NCI-H1417 (cell line): ENCODE measurements around the gene TJP3.

Source experiments
- DNase-seq, 3 experiments: peaks; one replicate each; lab custom pipeline; 2025; lab: John Stamatoyannopoulos, UW

Gene TJP3

DNA sequence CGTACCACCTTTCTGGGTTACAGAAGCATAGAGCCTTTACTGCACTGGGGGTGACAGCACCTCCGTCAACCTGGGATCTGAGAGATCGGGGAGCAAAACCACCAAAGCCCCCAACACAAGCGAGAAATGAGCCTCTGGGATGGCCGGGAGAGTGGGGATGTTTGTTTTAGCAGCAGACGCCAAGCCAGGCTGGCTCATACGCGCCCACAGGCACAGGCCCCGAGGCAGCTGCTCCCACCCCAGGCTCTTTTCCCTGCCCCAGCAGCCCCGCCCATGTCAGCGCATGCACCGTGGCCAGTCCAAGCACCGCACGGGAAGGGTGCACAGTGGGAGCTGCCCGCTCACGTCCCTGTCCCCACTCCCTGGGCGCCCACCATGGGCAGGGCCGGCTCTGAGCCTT is 16.5 kb upstream of the TJP3 start:
- no peak for DNase-seq

DNA sequence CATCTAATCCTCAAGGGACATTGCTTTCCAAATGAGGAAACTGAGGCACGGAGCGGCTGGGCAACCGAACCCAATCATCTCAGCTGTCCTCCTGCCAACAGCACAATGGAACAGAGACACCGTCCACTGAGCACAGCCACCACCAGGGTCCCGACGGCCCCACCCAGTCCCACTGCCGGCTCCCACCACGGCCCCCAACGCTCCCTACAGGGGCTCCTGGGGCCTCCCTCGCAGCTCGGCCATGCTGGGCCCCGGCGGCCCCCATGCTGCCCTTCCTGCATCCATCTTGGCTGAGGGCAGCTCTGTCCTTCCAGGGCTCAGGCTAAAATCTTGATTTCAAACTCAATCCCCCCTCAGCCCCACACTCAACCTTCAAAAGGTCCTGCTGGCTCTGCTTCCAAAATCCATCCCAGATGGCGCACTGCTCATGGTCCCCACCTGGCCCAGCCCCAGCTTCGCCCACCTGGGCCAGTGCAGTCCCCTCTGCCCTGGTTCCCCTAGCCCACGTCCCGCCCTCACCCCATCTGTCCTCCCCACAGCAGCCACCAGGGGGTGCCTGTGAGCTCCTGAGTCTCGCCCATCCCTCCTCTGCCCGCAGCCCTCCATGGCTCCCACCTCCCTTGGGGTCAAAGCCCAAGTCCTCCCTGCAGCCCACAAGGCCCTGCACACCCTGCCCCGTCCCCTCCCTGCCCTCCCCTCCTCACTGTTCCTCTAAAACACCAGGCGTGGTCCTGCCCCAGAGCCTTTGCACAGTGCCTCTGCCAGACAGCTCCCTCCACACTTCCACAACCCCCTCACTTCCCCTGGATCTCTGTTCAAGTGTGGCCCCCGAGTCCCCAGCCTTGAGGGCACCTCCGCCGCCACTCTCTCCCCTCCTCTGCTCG is 15.8 kb upstream of the TJP3 start:
- DNase-seq, result no peak

DNA sequence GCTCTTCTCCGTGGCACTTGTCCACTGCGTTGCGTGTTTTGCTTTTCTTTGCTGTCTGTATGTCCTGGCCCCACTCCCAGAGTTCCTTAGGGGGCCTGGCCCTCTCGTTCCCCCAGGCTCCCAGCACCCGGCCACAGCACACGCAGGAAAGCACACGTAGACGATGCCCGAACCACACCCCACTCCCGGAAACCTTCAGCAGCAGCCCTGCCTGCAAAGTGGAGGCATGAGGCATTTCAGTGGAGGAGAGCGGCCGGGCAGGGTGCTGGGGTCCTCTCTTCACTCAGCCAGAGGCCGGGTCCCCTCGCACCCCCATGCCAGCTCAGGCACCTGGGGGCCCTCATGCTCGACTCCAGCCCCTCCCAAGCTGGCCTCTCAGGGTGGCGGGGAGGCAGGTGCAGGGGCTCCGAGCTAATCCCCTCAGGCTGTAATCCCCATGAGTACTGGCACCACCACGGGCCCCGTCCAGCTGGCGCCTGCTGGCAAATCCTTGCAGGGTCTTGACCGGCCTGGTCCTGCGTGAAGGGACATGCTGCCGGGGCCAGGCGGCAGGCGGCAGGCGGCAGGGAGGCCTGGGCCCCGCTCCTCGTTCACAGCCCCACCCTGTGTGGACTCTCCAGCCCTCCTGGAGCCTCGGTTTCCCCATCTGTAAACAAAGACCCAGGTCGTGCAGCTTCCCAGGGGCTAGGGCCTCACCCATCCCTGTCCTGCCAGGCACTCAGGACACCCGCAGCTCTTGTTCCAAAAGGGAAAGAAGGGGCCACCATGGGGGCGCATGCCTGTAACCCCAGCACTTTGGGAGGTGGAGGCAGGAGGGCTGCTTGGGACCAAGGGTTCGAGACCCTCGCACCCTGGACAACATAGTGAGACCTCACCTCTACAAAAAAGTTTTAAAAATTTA is 14.9 kb upstream of the TJP3 start:
- DNase-seq, result peak in 1 of 3 experiments; percentile 25

DNA sequence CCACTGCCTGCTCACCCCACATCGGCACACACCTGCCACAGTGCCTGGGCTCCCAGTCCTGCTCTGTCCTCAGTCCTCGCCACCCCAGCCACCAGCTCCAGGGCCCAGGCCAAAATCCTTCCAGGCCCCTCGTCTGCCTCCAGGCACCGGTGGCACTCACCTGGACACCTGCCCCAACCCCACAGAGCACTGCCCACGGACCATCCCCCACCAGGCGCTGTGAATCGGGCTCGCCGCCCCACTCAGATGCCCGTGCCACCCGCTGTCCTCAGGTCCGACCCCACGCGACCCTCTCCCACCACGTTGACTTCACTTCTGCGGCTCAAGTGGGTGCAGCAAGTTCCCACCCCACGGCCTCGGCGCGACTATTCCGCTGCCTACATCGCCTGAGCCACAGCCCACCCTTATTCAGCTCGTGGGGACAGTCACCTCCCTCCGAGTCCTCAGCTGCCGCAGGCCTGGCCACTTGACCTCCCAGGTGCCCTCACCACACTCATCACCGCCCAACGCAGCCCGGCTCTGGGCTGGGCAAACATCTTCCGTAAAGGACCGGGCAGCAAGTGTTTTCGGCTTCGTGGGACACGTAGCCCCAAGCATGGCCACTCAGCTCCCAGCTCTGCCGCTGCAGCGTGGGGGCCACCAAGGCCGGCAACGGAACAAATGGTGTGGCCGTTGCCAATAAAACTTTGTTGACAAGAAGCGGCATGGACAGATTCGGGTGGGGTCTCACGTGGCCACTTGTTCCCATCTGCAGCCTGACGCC is 13.6 kb upstream of the TJP3 start:
- no peak for DNase-seq

DNA sequence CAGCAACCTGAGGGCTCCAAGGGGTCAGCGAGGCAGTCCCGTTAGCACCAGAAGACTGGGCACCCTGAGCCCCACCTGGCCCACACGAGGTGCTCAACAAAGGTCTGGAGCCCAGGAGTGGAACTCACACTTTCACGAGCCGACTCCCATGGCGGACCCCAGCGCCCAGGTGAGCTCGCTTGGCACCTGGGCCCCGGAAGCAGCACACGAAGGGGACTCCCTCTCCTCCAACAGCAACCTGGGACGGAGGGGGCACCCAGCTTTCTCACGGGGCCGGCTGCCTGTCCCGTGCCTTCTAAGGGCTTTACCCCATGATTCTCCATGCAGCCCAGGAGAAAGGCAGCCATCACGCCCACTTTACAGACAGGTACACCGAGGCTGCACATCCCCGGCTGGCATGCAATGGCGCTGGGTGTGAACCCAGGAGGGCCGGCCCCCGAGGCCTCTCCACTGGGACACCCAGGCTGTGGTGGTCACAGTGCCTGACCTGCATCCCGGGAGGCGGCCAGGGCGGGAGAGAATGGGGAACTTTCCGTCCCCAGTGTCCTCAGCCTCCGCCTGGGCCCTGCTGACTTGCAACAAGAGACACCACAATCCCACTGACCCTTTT is 13.0 kb upstream of the TJP3 start:
- DNase-seq, result no peak

DNA sequence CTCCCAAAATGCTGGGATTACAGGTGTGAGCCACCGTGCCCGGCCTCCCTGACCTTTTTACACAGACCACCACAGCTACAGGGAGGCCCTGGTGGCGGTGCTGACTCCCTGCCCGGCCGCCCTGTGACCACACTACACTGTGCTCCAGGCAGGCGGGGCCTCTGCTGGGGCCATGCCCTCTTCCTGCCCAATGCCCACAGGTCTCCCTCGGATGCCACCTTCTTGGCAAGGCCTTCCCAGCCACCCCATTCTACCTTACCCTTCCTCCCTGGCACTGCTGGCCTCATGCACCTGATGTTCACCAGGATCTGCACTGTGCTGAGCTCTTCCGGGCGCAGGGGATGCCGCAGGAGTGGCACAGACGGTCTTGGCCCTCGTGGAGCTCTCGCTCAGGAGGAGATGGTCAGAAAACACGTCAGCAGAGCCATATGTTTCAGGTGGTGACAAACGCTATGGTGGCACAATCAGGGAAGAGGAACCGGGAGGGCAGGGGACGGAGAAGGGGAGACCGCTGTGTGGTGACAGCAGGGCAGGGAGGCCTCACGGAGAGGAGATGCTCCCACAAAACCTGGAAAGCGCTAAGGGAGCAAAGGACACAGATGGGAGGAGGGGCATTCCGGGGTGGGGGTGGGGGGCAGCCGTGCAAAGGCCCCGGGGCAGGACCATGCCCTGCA is 12.1 kb upstream of the TJP3 start:
- DNase-seq, result no peak

DNA sequence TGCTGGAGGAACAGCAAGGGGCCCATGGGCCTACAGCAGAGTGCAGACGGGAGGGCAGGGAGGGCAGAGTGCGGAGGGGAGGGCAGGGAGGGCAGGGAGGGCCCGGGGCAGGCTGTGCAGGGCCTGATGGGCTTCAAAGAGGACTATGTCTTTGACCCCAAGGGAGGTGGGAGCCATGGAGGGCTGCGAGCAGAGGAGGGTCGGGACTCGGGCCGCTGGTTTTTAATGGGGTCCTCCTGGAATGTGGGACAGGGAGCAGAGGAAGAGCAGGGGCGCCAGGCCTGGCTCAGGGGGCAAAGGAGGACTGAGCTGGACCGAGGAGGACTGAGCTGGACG is 11.6 kb upstream of the TJP3 start:
- no peak for DNase-seq

DNA sequence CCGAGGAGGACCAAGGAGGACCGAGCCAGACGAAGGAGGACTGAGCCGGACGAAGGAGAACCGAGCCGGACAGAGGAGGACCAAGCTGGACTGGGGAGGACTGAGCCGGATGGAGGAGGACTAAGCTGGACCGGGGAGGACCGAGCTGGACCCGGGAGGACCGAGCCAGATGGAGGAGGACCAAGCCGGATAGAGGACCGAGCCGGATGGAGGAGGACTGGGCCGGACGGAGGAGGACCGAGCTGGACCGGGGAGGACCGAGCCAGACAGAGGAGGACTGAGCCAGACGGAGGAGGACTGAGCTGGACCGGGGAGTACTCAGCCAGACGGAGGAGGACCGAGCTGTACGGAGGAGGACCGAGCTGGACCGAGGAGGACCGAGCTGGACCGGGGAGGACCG is 11.1 kb upstream of the TJP3 start:
- DNase-seq, result no peak

DNA sequence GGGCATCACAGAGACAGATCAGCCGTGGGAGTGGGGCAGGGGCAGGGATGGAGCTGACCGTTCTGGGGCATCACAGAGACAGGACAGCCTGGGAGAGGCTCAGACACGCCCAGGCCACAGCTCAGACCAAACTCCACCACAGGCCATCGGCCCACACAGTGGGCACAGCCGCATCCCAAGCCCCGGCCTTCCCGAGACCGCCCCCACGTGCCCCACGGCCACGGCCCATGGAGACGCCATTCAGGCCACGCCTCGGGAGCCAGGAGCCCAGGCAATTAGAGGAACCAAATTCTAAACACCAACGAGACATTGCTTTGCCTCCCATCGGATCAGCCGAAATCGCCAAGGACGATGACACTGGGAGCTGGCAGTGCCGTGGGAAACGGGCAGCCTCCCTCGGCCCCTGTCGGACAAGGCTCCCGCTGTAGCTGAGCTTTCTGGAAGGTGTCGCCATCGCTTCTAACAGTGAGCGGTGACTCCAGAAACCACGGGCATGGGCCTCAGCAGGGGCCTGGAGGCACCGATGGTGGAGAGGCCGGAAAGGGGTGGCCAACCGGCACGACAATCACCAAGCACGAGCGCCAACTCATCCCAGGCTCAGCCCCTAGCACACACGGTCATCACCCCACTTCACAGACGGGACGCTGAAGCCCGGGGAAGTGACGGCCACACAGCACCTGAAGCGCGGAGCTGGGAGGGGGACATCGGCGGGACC is 10.4 kb upstream of the TJP3 start:
- no peak for DNase-seq

DNA sequence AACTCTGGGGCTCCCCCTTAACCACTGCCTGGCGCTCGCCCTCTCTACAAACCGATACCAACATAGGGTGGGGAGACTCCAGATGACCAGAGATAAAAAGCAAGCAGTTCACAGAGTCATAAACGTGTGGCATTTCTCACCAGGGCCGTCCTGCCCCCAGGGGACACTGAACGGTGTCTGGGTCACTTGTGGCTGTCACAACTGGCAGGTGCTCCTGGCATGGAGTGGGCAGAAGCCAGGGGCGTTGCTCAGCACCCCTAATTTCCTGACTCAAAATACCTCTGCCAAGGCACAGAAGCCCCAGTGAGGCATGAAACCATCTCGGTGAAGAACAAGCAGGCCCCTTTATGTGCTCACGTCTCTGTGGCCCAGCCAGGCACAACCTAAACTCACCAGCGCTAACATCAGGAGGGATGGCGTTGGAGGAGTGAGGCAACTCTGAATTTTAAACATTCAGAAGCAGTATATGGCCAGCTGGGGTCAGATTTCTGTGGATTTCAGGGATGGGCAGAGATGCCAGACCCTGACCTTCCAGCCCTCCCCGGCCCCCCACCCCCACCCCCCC is 9.7 kb upstream of the TJP3 start:
- DNase-seq, result no peak

DNA sequence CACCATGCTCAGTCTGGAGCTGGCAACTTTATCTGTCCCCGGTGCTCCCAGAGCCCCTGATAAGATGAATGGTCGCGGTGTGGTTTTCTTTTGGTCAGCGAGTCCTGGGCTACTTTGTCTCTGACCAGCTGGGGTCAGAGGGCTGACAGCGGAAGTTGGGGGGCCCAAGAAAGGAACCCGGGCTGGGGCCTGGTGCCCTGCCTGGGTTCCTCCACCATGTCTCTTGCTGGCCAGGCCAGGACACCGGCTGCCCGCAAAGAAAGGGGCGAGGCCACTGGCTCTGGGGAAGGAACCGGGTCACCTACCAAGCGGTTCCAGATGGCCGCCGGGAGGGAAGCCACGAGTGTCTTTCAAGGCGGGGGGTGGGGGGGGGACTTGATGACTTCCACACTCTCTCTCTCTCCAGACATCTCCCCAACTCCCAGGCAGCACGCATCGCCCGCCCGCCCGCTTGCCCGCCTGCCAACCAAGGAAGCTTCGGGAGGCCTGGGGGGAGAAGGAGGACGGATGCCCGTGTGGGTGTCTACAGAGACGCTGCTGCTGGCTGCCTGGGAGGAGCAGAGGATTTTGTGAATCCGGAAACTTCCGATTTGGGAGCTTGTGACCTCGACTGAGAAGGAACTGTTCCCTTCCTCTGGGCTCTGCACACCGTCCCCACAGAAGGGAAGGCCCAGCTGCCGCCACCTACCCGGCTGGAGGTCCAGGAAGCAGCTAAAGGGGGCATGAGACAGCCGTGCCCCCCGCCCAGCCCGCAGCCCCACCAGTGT is 9.0 kb upstream of the TJP3 start:
- DNase-seq, result peak in 2 of 3 experiments; percentile 39 to 46

DNA sequence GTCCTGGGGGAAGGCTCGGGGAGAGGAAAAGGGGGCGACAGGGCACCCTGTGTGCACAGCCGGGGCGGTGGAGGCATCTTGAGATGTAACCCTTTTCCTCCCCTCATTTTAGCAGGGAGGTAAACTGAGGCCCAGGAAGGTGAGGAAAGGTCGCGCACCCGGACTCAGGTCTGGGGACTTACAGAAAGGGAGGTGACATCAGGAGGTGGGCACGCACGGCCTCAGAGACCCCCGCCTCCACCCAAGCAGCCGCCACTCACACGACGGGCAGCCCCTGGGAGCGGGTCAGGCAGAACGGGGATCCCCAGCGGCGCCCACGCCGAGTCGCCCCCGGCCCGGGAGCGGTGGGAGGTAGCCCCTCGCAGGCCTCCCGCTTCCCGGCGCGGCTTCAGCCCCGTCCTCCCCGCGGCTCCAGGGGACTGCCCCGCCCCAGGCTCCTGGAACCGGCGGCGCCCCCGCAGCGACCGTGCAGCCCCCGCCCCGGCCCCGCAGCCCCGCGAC is 8.4 kb upstream of the TJP3 start:
- peak in 1 of 3 experiments; percentile 46 for DNase-seq

DNA sequence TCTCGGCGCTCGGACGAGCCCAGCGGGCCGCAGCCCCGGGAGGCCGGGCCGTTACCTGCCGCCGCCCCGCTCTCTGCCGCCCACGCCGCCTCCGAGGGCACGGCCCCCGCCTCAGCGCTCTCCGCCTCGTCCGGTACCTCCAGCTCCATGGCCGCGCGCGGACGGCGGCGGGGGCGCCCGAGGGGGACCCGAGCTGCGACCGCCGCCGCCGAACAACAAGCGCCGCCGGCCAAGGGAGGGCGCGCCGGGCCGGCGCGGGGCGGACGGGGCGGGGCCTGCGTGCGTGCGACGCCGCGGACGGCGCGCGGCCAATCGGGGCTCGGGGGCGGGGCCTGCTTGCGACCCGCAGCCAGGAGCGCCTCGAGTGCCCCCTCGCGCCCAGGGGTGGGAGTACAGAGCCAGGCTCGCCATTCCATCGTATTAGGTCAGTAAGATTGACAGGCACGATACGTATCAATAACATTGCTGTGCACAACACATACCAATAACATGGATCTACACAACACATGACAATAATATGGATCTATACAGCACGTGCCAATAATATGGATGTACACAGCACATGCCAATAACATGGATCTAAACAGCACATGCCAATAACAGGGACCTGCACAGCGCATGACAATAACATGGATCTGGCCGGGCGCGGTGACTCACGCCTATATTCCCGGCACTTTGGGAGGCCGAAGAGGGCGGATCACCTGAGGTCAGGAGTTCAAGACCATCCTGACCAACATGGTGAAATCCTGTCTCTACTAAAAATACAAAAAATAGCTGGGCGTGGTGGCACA is 7.7 kb upstream of the TJP3 start, which contains the start of gene PIP5K1C:
PIP5K1C (minus strand) TSS at position 227 of the 791 bp plus-strand sequence; CDS start at position 149, 78 bp downstream.
- peak; percentile 88 to 93 (median 92) for DNase-seq

DNA sequence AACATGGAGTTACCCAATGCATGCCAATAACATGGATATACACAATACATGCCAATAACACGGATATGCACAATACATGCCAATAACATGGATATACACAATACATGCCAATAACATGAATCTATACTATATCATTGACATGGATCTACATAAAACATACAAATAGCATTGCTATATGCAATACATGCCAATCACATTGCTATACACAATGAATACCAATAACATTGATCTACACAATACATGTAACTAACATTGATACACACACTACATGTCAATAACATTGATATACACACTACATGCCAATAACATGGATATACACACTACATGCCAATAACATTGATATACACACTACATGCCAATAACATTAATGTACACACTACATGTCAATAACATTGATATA is 7.0 kb upstream of the TJP3 start:
- DNase-seq, result no peak

DNA sequence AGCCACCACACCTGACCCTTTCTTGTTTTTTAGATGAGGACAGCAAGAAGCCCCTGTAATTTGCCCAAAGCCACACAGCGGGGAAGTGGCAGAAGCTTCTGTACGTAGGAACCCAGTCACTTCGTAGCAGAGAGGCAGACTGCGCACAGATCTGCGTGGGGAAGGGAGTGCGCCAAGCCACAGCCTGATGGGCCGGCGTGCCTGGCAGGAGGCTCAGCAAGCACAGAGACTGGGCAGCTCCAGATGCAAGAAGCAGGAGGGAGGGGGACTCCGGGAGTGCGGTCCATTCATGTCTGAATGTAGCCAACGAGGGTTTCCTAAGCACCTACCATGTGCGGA is 347 bp upstream of the TJP3 start:
- DNase-seq, result no peak

DNA sequence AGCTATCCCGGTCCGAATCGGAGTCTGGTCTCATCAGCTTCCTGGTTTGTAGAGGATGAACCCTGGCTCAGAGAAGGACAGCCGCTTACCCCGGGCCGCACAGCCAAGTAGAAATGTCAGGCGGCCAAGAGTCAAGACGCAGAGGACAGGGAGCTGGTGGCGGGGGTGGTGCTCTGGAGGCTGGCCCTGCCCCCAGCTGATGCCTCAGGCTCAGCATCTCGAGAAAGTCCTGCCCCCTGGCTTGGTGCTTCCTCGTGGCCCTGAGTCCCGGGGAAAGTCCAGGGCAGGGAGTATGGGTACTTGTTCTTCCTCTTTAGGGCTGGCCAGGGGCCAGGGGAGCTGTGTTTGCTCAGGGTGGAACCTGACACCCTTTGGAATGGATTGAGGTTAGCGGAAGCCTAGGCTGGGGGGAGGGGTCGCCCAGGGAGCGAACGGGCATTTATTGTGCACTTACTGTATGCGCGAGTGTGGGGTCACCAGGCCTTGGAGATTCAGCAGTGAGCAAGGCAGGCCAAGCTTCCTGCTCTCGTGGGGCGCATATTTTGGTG is 2.2 kb downstream of the TJP3 start:
- peak; percentile 17 to 59 (median 54) for DNase-seq

DNA sequence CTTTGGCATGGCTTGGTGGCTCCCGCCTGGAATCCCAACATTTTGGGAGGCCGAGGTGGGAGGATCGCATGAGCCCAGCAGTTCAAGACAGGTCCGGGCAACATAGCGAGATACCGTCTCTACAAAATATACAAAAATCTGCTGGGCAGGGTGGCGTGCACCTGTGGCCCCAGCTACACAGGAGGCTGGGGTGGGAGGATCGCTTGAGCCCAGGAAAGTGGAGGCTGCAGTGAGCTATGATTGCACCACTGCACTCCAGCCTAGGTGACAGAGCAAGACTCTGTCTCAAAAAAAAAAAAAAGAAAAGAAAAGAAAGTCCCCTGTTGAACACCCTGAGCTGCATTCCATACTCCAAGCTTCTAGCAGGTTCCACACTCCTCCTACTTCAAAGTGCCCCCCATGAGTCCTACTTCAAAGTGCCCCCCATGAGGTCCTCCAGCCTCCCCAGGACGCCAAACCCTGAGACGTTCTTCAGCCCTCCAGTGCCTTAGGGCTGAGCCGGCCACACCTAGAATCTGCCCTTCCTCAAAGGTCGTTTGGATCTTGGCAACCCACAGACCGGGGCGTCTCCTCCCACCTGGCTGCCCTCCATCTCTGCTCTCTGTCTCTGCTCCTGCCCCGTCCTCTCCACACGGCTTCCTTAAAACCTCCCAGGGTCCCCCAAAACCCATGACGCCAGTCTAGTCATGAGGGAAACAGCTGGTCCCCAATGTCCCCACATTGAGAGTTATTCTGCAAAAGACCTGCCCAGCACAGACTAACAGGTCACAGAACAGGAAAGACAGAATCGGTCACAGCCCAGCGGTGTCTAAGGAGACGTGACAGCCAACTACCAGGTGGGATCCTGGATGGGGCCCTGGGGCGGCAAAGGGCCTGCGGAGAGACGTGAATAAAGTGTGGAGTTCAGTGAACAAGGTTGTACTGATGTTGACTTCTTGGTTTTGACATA is 4.8 kb downstream of the TJP3 start:
- peak in 1 of 3 experiments; percentile 32 for DNase-seq
